Calu3 (cell line): ENCODE results near the gene ATOH8. TPM values are rescaled to one million over a fixed set of nuclear protein-coding genes. Genes with fewer than 3 reads are reported as not detected.

Experiments used
- BruUV-seq: library from RNA; stranded (reverse); fragments of 400-500 nt; replicated peaks from 2 replicates; lab custom pipeline; 2021; lab: Mats Ljungman, UMichigan
- CTCF ChIA-PET: fragments of 300-600 bp; sonication (Branson Sonifier 250); formaldehyde crosslinking; loops from one replicate; lab custom pipeline; 2022; ENCODE audit warnings: antibody characterized with exemption; lab: Charles Lee
- DNase-seq: peaks from one replicate; pipeline ENCODE4 v3.0.0; 2022
- H3K27ac Mint-ChIP-seq: one replicate; pipeline ENCODE4 v1.8.0; 2022; ENCODE audit warnings: mixed read lengths; ENCODE audit not compliant: unreplicated experiment
- H3K27me3 Mint-ChIP-seq: one replicate; pipeline ENCODE4 v1.8.0; 2022; ENCODE audit warnings: mixed read lengths; ENCODE audit not compliant: unreplicated experiment
- H3K36me3 Mint-ChIP-seq: one replicate; pipeline ENCODE4 v1.8.0; 2022; ENCODE audit warnings: mild to moderate bottlenecking, moderate library complexity, mixed read lengths; ENCODE audit not compliant: insufficient read depth, unreplicated experiment
- H3K4me1 Mint-ChIP-seq: one replicate; pipeline ENCODE4 v1.8.0; 2022; ENCODE audit warnings: mild to moderate bottlenecking, low read depth, mixed read lengths; ENCODE audit not compliant: unreplicated experiment
- H3K4me3 Mint-ChIP-seq: one replicate; pipeline ENCODE4 v1.8.0; 2022; ENCODE audit warnings: mild to moderate bottlenecking, low read depth, moderate library complexity, mixed read lengths; ENCODE audit not compliant: unreplicated experiment
- H3K9me3 Mint-ChIP-seq: one replicate; pipeline ENCODE4 v1.8.0; 2022; ENCODE audit warnings: low read depth, mixed read lengths; ENCODE audit not compliant: unreplicated experiment
- intact Hi-C: fragments of 100-400 bp; cut with micrococcal nuclease; formaldehyde crosslinking; loops from one replicate; pipeline ENCODE4 v1.10.0; 2022; ENCODE audit not compliant: unreplicated experiment
- total RNA-seq: library from RNA; stranded (reverse); gene quantifications from 2 replicates; pipeline ENCODE4 v1.2.3, GENCODE V29; 2022
- TF ChIP-seq, protein P1 (sequence below): fragments of 200-600 bp; IDR thresholded peaks from one replicate; pipeline ENCODE4 v1.8.0; 2022; ENCODE audit warnings: antibody characterized with exemption; ENCODE audit not compliant: unreplicated experiment

ATOH8 gene
- total RNA-seq, 1 experiment from 2014 or later, result 0.19 TPM

DNA sequence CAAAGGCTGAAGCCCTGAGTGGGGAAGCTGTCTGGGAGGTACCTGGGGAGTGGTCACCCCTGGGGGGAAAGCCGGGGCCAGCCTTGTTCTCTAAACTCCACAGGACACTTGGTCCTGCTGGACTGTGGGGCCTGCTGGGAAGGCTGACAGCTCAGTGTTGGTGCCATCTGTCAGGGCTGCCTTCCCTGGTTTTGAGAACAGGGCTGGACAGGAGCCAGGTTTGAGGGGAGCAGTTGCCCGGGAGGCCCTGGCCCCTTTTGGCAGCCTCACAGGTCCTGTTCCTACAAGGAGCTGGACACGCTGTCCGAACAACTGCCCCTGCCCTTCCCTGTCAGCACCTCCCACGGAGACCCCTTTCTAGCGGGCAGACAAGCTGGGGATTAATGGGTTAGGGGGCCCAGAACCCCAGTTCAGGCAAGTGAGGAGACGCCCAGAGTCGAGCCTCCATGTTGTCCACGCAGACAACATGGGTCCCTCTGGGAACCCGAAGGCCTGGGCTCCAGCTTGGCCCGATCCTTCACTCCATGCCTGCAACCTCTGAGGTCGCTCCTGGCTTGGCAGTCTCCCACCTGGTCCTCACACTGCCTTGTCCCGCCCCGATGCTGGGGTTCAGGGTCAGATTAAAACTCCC lies 40.8 kb downstream of the ATOH8 start:
- peaks cover 21% of the 10 kb centered on the region for H3K27me3 Mint-ChIP-seq
- peaks cover 26% of the 10 kb centered on the region for H3K4me1 Mint-ChIP-seq
- DNase-seq, result no peak
- no peaks in the 10 kb centered on the region for H3K9me3 Mint-ChIP-seq
- intact Hi-C loops, result no loop called here
- no peaks in the 10 kb centered on the region for H3K36me3 Mint-ChIP-seq
- BruUV-seq, result no TSS peak
- TF ChIP-seq, protein P1, sequence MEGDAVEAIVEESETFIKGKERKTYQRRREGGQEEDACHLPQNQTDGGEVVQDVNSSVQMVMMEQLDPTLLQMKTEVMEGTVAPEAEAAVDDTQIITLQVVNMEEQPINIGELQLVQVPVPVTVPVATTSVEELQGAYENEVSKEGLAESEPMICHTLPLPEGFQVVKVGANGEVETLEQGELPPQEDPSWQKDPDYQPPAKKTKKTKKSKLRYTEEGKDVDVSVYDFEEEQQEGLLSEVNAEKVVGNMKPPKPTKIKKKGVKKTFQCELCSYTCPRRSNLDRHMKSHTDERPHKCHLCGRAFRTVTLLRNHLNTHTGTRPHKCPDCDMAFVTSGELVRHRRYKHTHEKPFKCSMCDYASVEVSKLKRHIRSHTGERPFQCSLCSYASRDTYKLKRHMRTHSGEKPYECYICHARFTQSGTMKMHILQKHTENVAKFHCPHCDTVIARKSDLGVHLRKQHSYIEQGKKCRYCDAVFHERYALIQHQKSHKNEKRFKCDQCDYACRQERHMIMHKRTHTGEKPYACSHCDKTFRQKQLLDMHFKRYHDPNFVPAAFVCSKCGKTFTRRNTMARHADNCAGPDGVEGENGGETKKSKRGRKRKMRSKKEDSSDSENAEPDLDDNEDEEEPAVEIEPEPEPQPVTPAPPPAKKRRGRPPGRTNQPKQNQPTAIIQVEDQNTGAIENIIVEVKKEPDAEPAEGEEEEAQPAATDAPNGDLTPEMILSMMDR, result no peak
- CTCF ChIA-PET, result interaction anchor here (1.5 kb wide), 1 partner anchor 23 kb away, joined by 7 read pairs; no protein-coding TSS in a partner anchor
- no peak overlapping the region for H3K4me3 Mint-ChIP-seq
- H3K27ac Mint-ChIP-seq, result no peak overlapping the region

DNA sequence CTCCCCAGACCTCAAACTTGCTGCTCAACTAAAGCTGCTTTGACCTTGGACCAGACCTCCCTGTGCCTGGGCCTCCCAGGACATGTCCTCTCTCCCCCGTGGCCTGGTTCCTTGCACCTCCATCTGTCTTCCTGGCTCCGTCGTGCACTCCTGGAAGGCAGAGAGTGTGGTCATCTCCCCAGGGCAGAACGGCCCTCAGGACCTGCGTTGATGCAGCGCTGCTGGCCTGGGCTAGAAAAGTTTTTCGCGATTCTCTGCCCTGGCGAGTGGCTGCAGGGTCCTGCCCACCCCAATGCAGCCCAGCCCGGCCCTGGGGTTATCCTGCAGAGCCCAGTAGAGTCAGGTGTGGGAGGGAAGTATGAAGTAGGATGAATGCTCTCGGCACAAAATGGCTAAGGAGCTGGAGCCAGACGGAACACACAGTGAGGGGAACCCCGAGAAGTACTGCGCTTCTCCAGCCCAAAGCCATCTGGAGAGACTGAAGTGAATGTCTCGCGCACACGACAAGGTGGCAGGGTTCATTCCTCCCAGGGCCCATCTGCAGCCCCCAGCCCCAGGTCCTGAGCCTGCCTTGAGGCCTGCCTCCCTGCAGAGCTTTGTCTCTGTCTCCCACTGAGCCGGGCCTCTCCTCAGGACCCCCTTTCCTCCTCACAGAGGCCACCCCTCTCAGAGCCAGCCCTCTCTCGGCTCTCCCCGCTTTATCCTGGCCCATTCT lies 41.7 kb downstream of the ATOH8 start:
- no peaks in the 10 kb centered on the region for H3K9me3 Mint-ChIP-seq
- CTCF ChIA-PET, result interaction anchor here (1.5 kb wide), 1 partner anchor 24 kb away, joined by 7 read pairs; no protein-coding TSS in a partner anchor
- H3K36me3 Mint-ChIP-seq, result no peaks in the 10 kb centered on the region
- no TSS peak for BruUV-seq
- no peak overlapping the region for H3K27ac Mint-ChIP-seq
- no peak for DNase-seq
- TF ChIP-seq, protein P1, result no peak
- no peak overlapping the region for H3K4me3 Mint-ChIP-seq
- H3K4me1 Mint-ChIP-seq, result peaks cover 34% of the 10 kb centered on the region
- intact Hi-C loops, result no loop called here
- H3K27me3 Mint-ChIP-seq, result peaks cover 12% of the 10 kb centered on the region

DNA sequence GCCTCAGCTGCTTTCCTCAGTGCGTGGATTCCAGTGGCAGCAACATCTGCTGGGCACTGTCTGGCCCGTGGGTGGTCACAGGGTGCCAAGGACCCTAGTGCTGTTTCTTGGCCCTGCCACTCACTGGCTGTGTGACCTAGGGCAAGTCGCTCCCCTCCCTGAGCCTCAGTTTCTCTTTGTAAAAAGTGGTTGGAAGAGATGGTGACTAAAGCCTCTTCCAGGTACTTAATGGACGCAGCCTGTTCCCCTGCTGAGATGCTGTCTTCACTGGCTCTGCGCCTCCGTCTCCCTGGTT lies 42.2 kb downstream of the ATOH8 start:
- Mint-ChIP-seq H3K4me1 (peaks cover 35% of the 10 kb centered on the region), H3K36me3 (no peaks in the 10 kb centered on the region), H3K27ac (no peak overlapping the region), H3K9me3 (no peaks in the 10 kb centered on the region), H3K27me3 (peaks cover 7% of the 10 kb centered on the region), H3K4me3 (no peak overlapping the region)
- TF ChIP-seq, protein P1, result no peak
- DNase-seq, result no peak
- CTCF ChIA-PET, result interaction anchor here (1.5 kb wide), 1 partner anchor 24 kb away, joined by 7 read pairs; no protein-coding TSS in a partner anchor
- intact Hi-C loops, result no loop called here
- BruUV-seq, result no TSS peak

DNA sequence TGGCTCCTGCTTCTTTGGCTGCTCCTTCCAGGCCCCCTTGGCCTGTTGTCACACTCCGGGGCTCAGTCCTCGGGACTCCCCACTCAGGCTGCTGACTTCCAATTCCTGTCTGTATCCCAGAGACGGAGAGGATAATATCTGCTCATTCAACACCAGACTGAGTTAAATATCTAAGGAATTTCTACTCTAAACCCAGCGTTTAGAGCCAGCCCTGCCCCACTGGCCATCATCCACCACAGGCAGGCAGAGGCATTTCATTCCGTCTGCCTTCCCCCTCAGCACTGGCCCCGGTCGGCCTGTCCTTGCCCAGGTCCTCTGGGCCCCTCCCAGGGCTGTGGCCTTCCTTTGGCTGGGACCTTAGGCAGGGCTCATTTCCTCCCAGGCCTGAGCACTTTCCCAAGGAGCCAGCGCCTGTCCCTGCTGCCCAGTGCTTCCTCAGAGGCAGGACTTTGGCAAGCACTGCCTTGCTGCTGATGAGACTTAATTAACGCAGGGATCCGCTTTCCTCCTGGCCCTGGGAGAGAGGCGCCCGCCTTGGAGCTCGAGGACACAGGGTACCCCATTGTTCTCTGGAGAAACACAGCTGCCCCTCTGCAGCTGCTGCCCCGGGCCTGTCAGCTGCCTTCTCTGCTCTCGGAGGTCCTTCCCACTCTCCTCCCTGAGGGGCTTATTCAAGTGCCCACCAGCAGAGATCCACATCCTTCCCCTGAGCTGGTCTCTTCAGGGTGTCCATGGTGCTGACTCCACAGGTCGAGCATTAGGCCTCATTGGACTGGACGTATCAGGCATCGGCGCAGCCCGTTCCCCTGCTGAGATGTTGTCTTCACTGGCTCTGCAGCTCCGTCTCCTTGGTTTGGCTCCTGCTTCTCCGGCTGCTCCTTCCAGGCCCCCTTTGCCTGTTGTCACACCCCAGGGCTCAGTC lies 42.8 kb downstream of the ATOH8 start:
- Mint-ChIP-seq H3K36me3 (no peaks in the 10 kb centered on the region), H3K4me1 (peaks cover 35% of the 10 kb centered on the region), H3K4me3 (no peak overlapping the region), H3K9me3 (no peaks in the 10 kb centered on the region), H3K27me3 (peaks cover under 1% of the 10 kb centered on the region), H3K27ac (no peak overlapping the region)
- intact Hi-C loops, result no loop called here
- BruUV-seq, result no TSS peak
- CTCF ChIA-PET, result no interaction called here
- TF ChIP-seq, protein P1, result no peak
- no peak for DNase-seq
